GM18520 (cell line): ENCODE results near the gene CSTA.

Source experiments
- ATAC-seq: cut with Tn5 transposase; IDR thresholded peaks from one replicate; pipeline ENCODE4 v1.9.1; 2021; ENCODE audit not compliant: unreplicated experiment

CSTA gene, protein sequence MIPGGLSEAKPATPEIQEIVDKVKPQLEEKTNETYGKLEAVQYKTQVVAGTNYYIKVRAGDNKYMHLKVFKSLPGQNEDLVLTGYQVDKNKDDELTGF

DNA sequence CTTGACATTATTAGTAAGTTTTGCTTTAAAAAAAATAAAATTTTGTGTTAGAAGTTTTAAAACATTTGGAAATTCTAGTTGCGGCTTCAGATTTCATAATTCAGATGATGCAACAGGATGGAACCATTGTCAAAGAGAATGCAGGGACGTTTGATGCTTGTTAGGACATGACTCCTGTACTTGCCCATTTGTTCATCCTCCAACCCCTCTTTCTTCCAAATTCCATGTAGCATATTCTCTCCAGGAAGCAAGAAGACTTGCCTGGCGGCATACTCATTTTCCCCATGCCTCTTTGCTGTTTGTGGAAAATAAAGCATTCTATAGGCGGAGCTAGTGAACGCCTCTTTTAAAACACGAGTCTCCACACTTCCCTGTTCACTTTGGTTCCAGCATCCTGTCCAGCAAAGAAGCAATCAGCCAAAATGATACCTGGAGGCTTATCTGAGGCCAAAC, at the start of gene CSTA:
Gene CSTA (plus strand): TSS at position 378 of the 453 bp plus-strand sequence. CDS start 45 bp downstream, at position 423.
- ATAC-seq: no peak

DNA sequence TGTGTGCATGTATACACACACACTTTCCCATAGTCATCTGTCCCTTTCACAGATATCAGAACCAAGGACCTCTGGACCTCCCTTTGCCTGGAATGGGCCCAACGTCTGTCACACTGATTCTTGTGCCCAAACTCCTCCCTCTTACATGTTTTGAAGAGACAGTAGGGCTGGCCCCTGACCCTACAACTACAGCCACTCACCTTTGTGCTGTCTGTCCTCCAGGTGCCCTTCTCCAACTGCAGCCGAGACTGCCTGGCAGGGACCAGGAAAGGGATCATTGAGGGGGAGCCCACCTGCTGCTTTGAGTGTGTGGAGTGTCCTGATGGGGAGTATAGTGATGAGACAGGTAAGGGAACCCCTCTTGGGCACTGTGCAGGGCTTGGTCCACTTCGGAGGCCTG, 43.2 kb upstream of the CSTA start:
- ATAC-seq: no peak

DNA sequence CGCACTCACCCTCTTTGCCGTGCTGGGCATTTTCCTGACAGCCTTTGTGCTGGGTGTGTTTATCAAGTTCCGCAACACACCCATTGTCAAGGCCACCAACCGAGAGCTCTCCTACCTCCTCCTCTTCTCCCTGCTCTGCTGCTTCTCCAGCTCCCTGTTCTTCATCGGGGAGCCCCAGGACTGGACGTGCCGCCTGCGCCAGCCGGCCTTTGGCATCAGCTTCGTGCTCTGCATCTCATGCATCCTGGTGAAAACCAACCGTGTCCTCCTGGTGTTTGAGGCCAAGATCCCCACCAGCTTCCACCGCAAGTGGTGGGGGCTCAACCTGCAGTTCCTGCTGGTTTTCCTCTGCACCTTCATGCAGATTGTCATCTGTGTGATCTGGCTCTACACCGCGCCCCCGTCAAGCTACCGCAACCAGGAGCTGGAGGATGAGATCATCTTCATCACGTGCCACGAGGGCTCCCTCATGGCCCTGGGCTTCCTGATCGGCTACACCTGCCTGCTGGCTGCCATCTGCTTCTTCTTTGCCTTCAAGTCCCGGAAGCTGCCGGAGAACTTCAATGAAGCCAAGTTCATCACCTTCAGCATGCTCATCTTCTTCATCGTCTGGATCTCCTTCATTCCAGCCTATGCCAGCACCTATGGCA, 41.1 kb upstream of the CSTA start:
- no peak for ATAC-seq

DNA sequence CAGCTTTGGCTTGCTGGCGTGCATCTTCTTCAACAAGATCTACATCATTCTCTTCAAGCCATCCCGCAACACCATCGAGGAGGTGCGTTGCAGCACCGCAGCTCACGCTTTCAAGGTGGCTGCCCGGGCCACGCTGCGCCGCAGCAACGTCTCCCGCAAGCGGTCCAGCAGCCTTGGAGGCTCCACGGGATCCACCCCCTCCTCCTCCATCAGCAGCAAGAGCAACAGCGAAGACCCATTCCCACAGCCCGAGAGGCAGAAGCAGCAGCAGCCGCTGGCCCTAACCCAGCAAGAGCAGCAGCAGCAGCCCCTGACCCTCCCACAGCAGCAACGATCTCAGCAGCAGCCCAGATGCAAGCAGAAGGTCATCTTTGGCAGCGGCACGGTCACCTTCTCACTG, 40.6 kb upstream of the CSTA start:
- ATAC-seq: no peak

DNA sequence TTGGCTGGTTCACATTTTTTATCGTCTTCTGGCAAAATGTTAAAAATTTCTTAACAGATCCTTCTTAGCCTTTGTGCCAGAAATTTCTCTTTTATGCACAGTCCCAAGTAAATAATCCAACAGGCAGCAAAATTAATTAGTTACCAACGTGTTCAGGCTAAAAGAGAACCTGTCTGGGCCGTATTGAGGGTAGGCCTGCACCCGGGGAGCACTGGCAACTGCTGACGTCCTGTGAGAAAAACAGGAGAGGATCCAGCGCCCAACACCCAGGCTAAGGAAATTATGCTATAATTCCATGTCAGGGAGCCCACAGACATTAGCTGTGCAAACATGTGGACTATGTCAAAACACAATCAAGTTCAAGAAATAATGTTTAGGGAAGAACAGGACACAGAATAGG, 30.7 kb upstream of the CSTA start:
- no peak for ATAC-seq

DNA sequence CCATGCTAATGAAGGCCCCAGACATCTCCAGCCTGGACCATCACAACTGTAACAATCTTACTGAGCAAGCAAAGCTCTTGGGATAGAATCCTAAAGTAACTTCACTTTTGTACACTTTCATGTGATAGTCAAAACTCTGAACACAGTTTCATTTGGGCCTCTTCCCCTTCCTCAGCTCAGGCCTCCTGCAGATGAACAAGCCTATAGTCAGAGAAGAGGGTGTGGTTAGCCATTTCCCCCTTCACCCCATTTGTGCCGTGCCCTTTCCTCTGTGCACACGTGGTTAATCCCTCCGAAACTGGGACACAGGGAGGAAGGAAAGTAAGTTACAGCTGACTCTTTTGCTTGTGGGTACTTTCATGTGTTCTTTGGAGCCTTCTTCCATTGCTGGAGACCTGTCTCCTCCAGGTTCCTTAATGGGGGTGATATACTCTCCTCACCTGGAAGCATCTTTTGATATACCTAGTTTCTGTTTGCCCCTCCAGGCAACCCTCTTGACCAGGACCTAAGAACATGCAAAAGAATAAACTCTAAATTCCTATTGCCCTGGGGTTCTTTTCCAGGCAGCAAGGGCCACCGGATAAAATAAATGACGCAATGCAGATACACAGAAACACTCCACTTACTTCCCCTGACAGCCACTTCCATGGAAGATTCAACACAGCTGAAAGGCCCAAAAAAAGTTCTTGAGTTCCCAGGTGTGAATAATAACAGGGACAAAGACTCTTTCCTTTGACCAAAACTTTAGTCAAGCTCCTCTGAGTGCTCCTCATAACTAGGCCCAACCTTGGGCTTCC, 29.6 kb upstream of the CSTA start:
- no peak for ATAC-seq

DNA sequence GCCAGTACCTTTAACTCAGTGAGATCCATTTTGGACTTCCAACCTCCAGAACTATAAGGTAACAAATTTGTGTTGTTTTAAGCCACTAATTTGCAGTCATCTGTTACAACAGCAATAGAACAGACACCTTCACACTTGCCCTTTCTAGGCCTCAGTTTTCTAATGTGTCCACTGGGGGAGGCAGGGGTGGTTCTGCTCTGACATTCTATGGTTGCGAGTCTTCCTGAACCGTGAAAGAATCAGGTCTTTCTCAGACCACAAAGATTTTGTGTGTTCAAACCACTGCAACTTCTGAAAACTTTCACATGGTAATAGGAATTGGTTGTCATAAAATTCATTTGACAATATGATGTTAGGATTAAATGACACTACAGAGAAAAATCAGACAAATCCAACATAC, 26.8 kb upstream of the CSTA start:
- no peak for ATAC-seq

DNA sequence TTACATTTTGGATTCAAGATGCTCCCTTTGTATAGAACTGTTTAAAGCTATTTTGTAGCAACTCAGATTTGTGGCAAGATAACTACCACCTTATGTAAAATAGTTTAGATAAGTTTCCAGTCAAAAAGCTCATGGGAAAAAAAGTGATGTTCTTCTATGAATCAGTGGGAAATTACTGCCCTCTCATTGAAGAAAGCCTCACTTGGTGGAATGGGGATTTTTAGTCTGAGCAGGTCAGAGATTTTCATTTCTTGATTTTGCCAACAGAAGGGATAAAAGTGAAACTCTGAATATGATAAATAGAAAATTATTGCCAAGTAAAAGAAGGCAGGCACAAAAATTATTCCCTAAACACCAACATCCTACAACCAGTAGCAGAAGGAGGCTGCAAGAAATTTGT, 25.8 kb upstream of the CSTA start:
- ATAC-seq: no peak

DNA sequence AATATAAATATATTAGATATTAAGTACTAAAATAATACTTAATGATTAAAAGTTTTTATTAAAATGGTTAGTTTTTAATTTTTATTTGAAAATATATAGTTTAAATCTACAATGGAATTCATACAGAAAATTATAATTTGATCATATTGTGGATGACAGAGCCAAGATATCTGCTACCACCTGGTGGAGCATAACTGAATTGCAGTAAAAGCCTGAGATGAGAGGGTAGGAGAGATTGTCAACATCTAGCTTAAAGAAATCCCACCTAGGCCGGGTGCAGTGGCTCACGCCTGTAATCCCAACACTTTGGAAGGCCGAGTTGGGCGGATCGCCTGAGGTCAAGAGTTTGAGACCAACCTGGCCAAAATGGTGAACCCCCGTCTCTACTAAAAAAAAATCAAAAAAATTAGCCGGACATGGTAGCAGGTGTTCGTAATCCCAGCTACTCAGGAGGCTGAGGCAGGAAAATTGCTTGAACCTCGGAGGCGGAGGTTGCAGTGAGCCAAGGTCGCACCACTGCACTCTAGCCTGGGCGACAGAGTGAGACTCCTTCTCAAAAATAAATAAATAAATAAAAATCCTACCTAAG, 25.1 kb upstream of the CSTA start:
- ATAC-seq: no peak

DNA sequence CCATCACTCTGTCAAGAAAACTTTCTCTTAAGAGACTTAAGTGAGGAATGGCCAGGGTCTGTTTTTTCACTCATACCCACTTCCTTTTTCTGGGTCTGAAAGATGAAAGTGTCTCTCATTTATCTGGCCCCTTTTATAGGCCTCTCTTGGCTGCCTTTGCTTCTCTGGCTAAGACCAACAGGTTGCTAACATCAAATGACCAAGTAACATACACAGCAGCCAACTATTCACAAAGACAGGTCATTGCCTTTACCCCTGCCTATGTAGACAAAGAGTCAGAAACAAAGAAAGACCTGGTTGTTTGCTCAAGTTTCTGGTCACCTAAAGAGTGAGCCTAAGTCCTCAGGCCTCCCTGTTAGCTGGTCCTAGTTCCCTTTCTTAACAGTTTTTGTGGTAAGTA, 24.0 kb upstream of the CSTA start:
- ATAC-seq: no peak

DNA sequence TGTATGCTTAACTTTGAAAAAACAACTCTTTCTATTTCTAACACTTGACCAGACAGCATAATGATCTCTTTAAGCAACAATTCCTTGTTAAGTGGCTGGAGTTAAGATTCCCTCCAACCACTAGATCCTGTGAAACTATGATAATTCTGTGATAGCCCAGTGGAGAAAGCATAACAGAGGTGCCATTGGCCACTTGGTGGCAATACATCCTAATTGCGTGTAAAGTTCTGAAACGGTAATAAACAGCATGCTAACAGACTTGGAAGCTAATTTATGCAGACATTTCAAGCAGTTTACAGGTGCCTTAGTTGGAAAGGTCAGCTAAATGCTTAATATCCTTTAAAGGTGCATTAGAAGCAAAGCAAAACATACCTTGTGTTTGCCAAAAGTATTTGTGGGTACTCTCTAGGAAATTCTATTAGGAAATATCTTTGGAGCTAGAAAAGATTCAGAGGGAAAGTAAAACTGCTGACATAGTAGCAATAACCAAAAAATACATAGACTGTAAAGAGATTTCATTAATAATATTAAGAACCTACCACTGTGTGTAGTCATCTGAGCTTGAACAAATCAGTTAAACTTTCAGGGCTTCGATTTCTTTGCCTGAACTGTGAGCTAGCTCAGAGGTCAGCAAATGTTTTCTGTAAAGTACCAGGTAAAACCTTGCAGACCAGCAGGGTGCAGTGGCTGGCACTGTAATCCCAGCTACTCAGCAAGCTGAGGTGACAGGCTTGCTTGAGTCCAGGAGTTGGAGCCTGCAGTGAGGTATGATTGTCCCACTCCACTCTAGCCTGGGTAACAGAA, 19.0 kb upstream of the CSTA start:
- ATAC-seq: no peak

DNA sequence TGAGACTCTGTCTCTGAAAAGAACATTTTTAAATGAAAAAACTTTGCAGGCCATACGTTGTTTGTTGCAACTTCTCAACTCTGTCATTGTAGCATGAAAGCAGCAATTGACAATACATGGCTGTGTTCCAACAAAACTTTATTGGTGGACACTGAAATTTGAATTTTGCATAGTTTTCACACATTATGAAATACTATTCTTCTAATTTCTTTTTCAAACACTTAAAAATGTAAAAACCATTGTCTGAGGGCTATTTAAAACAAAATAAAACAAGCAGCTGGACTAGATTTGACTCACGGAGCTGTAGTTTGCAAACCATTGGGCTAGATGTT, 18.5 kb upstream of the CSTA start:
- no peak for ATAC-seq

DNA sequence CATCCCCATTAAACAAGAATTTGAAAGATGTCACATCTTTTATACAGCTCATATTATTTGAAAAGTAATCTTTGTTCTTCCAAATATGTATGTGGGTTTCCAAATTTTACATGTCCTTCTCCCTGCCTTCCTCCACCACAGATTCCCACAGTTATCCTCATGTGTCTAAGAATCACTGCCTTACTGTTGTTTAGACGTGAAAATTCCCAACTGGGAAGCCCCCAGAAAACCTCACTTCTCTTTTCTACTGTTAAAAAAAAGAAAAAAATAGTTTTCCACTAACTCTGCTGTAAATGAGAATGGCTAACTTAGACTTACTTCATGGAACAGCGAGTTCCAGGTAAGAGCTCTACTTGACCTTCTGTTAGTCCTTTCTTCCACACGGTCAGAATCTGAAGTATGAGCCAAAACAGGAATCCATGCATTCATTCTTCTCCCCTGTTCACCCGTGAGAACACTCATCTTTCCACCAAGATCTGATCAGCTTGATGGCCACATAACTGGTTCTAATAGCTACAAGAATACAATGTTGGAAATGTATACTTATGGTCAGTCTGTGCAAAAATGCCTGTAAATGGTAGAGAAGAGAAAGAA, 17.9 kb upstream of the CSTA start:
- ATAC-seq: no peak

DNA sequence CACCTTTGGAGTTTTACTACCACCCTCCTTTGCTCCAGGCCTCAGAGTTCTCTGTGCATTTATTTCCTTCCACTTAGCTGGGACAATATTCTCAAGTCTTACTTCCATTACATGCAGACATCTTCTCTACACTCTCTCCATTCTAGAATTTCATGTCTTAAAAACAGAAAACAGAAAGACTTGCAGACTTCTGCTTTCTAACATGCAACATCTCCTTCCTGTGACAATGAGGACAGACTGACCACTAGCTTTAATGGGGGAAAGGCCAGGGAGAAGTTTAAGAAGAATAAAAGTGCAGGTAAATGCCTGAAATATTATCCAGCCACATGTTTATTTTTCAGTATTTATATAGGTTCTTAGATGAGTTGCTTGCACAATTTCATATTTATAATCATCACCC, 17.1 kb upstream of the CSTA start:
- no peak for ATAC-seq

DNA sequence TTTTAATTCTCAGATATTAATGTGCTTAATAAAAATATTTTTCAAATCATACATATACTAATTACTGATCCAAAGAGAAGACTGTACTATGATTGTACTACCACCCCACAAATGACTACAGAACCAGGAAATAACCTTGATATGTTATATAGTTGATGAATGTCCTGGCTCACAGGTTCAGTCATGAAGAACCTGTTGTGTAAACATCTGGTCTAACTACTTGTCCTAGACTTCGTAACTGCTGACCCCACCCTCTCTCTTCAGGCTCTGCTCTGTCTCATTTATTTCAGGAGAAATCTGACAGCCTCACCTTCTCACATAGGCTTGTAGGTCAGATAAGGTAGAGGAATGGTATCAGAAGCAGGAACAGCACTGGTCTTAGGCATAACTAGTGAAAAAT, 14.7 kb upstream of the CSTA start:
- ATAC-seq: no peak

DNA sequence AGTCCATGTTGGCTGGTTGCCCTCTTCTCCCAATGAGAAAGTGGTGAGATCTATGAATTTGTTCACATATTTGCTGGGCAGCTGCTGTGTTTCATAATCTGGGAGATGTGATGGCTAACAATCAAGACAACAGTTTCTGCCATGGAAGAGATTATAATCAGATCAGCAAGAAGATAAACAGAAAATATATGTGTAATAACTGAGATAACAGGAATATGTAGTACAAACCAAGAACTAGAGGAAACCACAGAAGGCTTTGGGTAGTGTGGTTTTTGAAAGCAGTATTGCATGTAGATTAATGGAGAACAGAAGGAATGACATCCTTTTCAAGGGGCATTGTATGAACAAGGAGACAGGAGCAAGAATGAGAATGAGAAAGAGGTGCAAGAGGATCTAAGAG, 12.2 kb upstream of the CSTA start:
- no peak for ATAC-seq

DNA sequence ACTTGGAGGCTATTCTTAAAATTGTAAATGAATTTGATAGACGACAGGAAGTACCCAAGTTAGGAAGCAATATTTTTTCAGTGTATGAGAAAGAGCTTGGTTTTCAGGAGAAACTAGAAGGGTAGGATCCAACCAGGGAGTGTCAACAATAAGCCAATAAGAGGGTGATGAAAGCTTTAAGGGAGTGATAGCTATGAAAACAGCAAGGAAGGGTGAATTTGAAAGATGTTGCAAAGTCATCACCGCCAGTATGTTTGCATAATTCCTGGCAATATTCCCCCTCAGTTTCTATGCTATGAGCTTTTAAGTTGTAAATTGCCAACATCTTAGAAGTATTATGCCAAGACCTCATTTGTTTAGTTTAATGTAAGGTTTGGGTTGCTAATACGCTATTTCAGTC, 11.8 kb upstream of the CSTA start:
- no peak for ATAC-seq

DNA sequence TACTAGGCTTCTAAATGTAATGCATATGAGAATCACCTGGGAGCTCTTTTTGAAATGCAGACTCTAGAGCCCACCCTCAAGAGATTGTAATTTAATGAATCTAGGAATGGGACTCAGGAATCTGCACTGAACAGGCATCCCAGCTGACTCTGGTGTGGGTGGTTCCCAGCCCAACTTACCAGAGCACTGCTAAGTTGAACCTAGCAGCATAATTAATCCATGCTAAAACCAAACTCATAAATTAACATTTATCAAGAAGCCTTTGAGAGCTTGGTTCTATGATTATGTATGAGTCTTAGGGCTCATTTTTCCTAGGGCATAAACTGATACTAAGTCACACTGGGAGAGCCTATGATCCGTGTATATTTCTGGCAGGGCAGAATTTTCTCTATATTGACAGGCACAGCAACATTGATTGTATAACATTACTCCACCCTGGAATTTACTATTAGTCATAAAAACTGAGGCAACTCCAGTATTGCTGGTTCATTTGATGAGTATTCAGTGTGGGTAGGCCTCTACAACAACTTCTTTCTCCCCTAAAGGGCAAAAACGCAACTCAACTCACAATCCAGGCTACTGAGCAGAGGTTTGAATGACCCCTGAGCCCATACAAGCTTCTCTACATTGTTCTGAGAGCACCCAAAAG, 10.7 kb upstream of the CSTA start:
- ATAC-seq: no peak

DNA sequence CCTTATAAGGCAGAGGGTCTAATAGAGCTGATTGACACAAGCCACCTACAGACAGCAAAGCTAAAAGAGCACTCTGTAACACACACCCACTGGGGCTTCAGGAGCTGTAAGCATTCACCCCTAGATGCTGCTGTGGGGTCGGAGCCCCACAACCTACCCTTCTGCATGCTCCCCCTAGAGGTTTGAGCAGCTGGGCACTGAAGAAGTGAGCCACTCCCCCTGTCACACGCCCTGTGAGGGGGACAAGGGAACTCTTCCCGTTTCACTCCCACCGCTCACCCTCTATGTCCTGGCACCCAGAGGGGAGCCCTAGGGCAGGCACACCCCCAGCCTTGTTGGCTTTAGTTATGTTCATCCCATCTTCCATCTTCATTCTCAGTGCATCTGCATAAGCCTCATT, 9.4 kb upstream of the CSTA start:
- no peak for ATAC-seq

DNA sequence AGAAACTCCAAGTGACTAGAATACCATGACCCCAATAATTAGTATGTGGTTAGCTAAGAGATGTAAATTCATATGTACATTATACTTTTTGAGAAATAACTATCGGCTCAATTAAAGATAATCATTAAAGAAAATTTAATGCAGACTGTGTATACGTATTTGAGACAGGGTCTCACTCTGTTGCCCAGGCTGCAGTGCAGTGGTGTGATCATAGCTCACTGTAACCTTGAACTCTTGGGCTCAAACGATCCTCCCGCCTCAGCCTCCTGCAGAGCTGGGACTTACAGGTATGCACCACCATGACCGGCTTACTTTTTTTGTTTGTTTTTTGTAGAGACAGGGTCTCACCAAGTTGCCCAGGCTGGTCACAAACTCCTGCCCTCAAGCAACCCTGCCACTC, 8.7 kb upstream of the CSTA start:
- ATAC-seq: no peak

DNA sequence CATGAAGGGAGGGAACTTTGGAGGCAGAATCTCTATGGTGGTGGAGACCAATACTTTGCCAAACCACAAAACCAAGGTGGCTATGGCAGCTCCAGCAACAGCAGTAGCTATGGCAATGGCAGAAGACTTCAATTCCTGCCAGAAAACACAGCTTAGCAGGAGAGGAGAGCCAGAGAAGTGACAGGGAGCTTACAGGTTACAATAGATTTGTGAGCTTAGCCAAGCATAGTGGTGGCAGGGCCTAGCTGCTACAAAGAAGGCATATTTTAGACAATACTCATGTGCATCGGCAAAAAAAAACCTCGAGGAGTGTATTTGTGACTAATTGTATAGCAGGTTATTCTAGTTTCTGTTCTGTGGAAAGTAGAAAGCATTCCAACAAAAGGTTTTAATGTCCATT, 6.4 kb upstream of the CSTA start:
- no peak for ATAC-seq
